Hepatocyte (in vitro differentiated cells): Measurements from ENCODE around the gene MAPK11.

Experiments used
- CTCF ChIP-seq: fragments of 200-600 bp; sonication (generic); IDR thresholded peaks from 2 replicates; pipeline ENCODE4 v1.5.1; 2016; ENCODE audit warnings: antibody characterized with exemption, mild to moderate bottlenecking; ENCODE audit not compliant: poor library complexity
- EZH2 ChIP-seq: fragments of 200-600 bp; sonication (generic); IDR thresholded peaks from 2 replicates; pipeline ENCODE4 v1.6.1; 2016; ENCODE audit warnings: antibody characterized with exemption, mild to moderate bottlenecking, borderline replicate concordance
- EZH2phosphoT487 ChIP-seq: fragments of 200-600 bp; sonication (generic); IDR thresholded peaks from one replicate; pipeline ENCODE4 v1.6.1; 2018; ENCODE audit warnings: antibody characterized with exemption, mild to moderate bottlenecking, low read depth, moderate library complexity; ENCODE audit not compliant: unreplicated experiment, severe bottlenecking

DNA sequence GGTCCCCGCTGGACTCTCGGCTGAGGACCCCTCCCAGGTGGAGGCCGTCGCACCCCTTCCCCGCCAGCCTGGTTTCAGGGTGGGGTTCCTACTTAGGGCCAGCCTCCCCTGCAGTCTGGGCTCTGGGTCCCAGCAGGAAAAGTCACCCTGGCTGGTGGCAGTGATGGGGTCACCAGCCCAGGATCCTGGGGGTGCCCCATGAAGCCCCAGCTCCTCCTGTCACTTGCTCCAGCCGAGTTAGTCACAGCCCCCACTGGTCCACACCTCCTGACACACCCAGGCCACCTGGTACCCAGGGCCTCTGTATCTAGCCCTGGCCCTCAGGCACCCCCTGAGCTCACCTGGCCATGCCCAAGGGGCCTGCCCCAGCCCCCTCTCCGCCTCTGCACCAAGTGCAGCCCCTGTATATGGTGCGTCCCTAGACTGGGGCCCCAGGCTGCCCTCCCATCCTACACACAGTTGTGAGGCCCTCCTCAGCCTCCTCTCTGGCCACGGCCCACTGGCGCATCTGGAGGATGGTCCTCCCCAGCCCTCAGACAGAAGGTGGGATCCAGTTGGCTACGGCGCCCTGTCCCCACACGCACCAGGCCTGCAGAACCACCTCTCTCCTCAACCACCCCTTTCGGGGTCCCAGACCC, 30.6 kb upstream of the MAPK11 start:
- no peak for TF ChIP-seq CTCF
- no peak for TF ChIP-seq EZH2phosphoT487
- no peak for TF ChIP-seq EZH2
